ENCODE results near the gene PRR15L. TPM values are rescaled to one million over a fixed set of nuclear protein-coding genes. Genes with fewer than 3 reads are reported as not detected.

Gene PRR15L
- polyA plus RNA-seq, 3 donors = not detected

DNA sequence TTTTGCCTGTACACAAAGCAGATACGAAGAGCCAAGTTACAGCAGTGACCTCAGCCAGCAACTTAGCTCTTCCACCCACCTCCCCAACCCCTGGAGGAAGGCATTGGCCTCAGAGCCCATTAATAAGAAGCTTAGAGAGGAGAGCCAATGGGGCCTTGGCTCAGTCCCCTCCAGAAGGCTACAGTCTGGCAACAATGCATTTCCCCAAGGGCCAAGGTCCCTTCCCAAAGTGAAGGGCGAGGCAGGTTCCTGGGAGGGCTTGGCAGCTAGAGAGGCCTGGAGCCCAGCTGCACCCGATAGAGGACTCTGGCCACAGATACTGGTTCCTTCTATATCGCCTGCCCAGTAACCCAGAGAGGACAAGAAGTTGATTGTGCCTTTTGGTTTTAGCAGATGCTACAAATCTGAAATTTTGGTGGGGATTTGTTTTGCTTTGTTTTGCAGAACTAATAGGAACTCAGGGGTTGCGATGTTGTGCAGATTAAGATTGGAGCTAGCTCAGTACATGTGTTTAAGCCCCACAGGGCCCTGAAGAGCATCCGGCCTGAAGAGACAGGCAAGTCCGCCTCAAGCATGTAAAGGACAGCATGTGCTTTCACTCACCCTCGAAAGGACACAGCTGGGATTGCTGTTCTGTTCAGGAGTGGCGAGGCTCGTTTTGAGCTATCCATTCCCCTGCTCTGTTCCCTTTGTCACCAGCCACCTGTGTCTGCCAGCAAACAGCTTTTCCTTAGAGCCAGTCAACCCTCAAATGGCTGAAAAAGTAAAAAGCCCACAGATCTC lies 28.3 kb downstream of the PRR15L start:
- Histone ChIP-seq H3K4me3 (replicated peaks in 1 of 3; ENCODE audit: low read depth in 2 of 3, low read length in 3 of 3) (no peak overlapping the region), H3K79me2 (ENCODE audit: insufficient read depth, low read length) (no peaks in the 10 kb centered on the region), H3K9ac (ENCODE audit: insufficient read depth, low read length, poor library complexity, severe bottlenecking) (no peak overlapping the region), H2AFZ (ENCODE audit: insufficient read depth, low read depth, low read length, poor library complexity, severe bottlenecking) (no peak overlapping the region), H3K9me3 (replicated peaks in 1 of 2; ENCODE audit: control insufficient read depth in 1 of 2, insufficient read depth in 1 of 2, low read length in 2 of 2) (no peaks in the 10 kb centered on the region), H3K4me2 (replicated peaks; ENCODE audit: extremely low read depth, low read length, poor library complexity, severe bottlenecking) (no peak overlapping the region), H3K27me3 (ENCODE audit: control insufficient read depth in 2 of 2, insufficient read depth in 2 of 2, low read length in 2 of 2) (no peaks in the 10 kb centered on the region), H4K20me1 (ENCODE audit: insufficient read depth, low read length) (no peaks in the 10 kb centered on the region), H3K27ac (ENCODE audit: low read depth in 1 of 2, low read length in 2 of 2) (no peak overlapping the region), H3K36me3 (replicated peaks in 1 of 2; ENCODE audit: control insufficient read depth in 1 of 2, insufficient read depth in 2 of 2, low read length in 2 of 2) (peaks cover 50 to 74% of the 10 kb centered on the region in 2 donors), H3K4me1 (ENCODE audit: control insufficient read depth in 1 of 2, insufficient read depth in 2 of 2, low read length in 2 of 2) (no peaks in the 10 kb centered on the region)
- intact Hi-C loops (cut with micrococcal nuclease) = no loop called here
- Mint-ChIP-seq H3K4me1 (peaks cover 3% of the 10 kb centered on the region), H3K4me3 (no peak overlapping the region), H3K27me3 (ENCODE audit: low read depth in 3 of 3) (peaks cover 0 to 2% (median 2%) of the 10 kb centered on the region in 3 donors), H3K36me3 (peaks cover 67 to 71% of the 10 kb centered on the region in 2 donors), H3K27ac (peak overlapping the region in 1 of 7 donors; percentile 26), H3K9me3 (peaks cover 0 to 2% (median 0%) of the 10 kb centered on the region in 7 donors)
- DNase-seq = no peak
- WGBS (ENCODE audit: insufficient coverage) = 87% methylated on average over 10 of the region's 10 CpGs
- no peak for TF ChIP-seq CTCF (IDR thresholded peaks at IDR 0.05)

DNA sequence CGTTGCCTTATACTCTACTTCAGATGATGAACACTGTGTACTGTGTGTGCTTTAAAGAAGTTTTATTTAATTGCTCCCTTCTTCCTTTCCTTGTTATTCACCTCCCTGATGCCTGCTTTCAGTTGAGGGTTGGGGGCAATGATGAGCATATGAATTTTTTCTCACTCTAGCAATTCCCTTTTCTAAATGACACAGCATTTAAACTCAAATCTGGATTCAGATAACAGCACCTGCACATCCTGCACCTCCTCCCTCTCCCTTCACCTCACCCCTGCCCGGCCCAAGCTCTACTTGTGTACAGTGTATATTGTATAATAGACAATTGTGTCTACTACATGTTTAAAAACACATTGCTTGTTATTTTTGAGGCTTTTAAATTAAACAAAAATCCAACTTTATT lies 29.3 kb downstream of the PRR15L start:
- Histone ChIP-seq H3K4me1 (ENCODE audit: control insufficient read depth in 1 of 2, insufficient read depth in 2 of 2, low read length in 2 of 2) (no peaks in the 10 kb centered on the region), H3K4me3 (replicated peaks in 1 of 3; ENCODE audit: low read depth in 2 of 3, low read length in 3 of 3) (no peak overlapping the region), H3K27ac (ENCODE audit: low read depth in 1 of 2, low read length in 2 of 2) (no peak overlapping the region), H2AFZ (ENCODE audit: insufficient read depth, low read depth, low read length, poor library complexity, severe bottlenecking) (no peak overlapping the region), H3K27me3 (ENCODE audit: control insufficient read depth in 2 of 2, insufficient read depth in 2 of 2, low read length in 2 of 2) (no peaks in the 10 kb centered on the region), H3K36me3 (replicated peaks in 1 of 2; ENCODE audit: control insufficient read depth in 1 of 2, insufficient read depth in 2 of 2, low read length in 2 of 2) (peaks cover 60 to 83% of the 10 kb centered on the region in 2 donors), H3K79me2 (ENCODE audit: insufficient read depth, low read length) (no peaks in the 10 kb centered on the region), H3K9me3 (replicated peaks in 1 of 2; ENCODE audit: control insufficient read depth in 1 of 2, insufficient read depth in 1 of 2, low read length in 2 of 2) (no peaks in the 10 kb centered on the region), H4K20me1 (ENCODE audit: insufficient read depth, low read length) (no peaks in the 10 kb centered on the region), H3K9ac (ENCODE audit: insufficient read depth, low read length, poor library complexity, severe bottlenecking) (no peak overlapping the region), H3K4me2 (replicated peaks; ENCODE audit: extremely low read depth, low read length, poor library complexity, severe bottlenecking) (no peak overlapping the region)
- TF ChIP-seq CTCF (IDR thresholded peaks at IDR 0.05) = no peak
- Mint-ChIP-seq H3K4me3 (no peak overlapping the region), H3K4me1 (peaks cover 3% of the 10 kb centered on the region), H3K27me3 (ENCODE audit: low read depth in 3 of 3) (peaks cover 0 to 2% (median 2%) of the 10 kb centered on the region in 3 donors), H3K36me3 (peaks cover 76 to 81% of the 10 kb centered on the region in 2 donors), H3K27ac (no peak overlapping the region), H3K9me3 (peaks cover 0 to 2% (median 0%) of the 10 kb centered on the region in 7 donors)
- DNase-seq = no peak
- intact Hi-C loops (cut with micrococcal nuclease) = no loop called here
- no CpG with 5 or more reads among the region's 2 CpGs for whole genome bisulfite sequencing (ENCODE audit: insufficient coverage)
